NCI-H748 treated with DMSO at 0.1 percent for 48 hours (cell line): ENCODE results near the gene ZNF622.

ENCODE experiments used
- DNase-seq: peaks from one replicate; lab custom pipeline; 2025; lab: John Stamatoyannopoulos, UW

ZNF622 gene

GRCh38 chr5:16430349-16431089, 35.1 kb downstream of the ZNF622 start:
- no peak for DNase-seq

DNA sequence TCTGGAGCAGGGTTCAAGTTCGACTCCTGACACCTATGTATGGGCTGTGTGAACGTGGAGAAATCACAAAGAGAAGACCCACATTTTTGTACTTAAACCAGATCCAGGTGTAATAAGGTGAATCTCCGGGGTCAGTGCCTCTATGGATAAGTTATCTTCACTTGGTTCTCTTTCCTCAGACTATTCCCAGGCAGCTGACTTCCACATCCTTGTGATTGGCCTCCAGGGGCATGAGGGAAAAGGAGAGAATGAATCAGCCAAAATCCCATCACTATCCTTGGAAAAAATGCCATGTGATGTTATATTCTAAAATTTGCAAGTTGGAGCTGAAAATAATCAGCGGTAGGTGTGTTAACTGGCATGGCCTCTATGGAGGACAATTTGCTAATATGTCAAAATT, 37.2 kb downstream of the ZNF622 start:
- DNase-seq: no peak

DNA sequence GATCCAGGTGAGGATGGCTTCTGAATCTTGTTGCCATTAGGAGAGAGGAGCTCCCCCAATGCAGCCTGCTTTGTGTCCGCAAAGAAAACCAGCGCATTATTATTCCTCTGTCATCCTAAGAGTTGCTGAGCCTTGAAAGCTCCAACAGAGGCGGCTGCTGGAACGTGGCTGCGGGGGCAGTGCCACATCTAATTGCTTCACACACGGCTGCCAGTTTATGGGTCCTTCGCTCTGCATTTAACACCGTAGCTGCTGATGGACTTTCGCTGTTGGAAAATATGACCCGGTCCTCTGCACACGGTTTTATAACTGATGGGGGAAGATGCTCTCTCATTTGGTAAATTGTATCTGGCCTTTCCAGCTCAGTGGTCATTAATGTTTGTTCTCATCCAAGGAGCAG, 38.0 kb downstream of the ZNF622 start:
- peak; percentile 41 for DNase-seq

DNA sequence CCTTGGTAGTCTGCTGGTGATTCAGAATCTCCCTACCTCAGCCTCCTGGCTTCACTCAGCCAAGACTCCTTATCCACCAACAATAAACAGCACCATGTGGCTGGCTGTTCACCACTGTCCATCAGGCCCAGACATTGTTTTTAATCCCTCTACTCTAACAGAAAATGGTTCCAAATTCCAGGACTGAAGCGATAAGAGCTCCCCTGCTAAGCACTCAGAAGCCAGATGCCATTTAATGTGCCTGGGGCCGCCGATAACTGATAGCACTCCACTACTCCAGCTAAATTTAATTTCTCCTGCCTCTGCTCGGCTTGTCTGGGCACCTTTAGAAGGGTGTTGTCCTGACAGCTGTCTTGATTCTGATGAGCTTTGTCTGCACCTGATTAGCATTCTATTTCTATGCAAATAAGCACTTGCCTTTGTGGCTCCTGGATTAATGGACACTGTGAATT, 47.1 kb downstream of the ZNF622 start:
- DNase-seq: no peak

DNA sequence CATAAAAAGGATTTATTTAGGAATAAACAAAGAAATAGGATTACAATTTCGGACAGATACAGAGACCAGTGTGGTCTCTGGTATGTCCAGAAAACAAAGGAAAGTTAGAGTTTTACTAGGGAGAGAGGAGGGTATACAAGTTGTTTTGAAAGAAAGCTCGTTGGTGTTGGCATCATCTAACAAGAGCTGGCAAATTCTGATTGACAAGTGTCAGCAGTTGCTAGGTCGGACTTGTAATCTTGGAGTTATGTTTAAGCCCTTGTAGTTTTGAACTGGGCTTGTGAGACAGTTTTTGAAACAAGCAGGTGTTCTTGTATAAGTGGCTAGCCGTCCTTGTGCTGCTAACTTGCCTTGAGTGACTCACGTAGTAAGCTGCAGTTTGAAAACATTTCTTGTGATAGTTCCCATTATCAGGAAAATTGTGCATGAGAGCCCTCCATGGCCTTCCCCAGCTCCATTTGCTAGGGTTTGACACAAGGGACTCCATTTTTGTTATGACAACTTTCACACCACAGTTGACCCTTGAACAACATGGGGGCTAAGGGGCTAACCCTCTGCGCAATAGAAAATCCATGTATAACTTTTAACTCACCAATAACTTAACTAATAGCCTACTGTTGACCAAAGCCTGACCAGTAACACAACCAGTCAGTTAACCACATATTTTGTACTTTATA, 48.1 kb downstream of the ZNF622 start:
- no peak for DNase-seq

DNA sequence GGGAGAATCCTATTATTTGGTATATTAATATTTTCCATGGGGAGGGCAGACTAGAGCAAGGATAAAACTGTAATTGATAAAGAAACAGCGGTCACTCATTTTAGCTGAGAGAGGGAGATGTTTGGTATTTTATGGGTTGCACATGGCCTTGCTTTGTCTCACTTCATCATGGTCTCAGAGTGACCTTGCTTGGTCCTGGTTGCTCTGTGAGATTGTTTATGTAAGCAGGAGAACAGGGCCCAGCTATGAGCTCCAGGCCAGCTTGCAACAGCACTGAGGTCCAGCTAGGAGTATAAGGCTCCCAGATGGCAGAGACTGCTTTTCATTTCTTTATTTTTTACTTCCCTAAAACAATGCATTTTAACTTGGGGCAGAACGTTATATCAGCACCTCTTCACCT, 50.7 kb downstream of the ZNF622 start:
- DNase-seq: no peak

GRCh38 chr5:16413166-16413860, 52.3 kb downstream of the ZNF622 start:
- DNase-seq: no peak

DNA sequence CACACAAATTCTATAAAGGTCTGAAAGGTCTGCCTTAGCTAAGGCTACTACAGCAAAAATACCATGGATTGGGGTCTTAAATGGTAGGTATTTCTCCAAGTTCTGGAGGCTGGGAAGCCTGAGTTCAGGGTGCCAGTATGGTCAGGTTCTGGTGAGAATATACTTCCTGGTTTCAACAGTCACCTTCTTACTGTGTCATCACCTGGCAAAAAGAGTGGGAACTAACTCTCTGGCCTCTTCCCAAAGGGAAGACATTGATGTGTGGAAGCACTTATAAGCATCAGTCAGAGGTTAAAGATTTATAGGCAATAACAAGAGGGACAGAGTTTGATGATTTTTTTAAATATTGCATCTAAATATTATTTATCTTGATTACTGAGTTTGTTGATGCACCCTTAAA, 53.0 kb downstream of the ZNF622 start:
- DNase-seq: no peak

DNA sequence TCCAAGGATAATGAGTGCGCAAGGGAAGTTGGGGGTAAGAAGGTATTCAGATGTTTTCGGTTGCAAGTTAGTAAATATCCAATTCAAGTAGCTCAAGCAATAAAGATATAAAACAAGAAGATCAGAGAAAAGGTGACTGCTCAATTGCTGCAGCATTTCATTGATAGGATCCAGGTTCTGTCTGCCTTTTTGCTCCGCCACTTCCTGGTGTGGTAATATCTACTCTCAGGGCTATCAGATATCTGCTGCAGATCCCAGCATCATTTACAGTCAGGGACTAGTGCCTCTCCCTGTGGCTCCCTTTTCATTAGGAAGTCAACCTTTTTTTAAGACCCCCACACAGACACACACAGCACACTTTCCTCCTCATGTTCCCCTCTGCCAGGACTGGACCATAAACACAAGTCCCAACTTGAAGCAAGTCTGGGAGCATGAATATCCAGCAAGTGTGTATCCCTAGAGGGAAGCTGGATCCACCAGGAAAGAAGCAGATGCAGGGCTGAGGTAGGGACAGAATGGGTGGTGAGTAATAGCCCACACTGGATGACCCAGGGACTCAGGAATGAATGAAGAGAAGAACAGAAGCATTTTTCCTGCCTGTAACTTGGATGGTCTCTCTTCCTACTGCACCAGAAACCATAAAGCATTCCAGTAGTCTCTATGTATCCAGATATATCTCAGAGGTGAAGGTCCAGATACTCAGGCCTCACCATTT, 53.7 kb downstream of the ZNF622 start:
- no peak for DNase-seq

DNA sequence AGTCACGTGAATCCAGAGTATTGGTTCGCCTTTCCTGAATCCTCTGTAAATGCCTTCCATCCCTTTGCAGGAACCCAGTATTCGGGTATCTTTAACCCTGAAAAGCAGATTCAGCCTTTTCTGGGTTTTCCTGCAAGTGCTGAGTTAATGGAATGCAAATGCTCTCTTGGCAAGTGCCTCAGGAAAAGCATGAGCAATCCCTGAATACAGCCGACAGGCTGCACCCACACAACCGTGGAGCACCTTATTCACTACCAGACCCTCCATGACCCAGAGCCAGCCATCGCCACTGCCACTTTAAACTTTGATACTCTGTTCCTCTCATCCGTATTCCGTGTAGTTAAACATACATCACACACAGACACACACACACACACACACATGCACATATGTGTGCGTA, 54.4 kb downstream of the ZNF622 start:
- no peak for DNase-seq

DNA sequence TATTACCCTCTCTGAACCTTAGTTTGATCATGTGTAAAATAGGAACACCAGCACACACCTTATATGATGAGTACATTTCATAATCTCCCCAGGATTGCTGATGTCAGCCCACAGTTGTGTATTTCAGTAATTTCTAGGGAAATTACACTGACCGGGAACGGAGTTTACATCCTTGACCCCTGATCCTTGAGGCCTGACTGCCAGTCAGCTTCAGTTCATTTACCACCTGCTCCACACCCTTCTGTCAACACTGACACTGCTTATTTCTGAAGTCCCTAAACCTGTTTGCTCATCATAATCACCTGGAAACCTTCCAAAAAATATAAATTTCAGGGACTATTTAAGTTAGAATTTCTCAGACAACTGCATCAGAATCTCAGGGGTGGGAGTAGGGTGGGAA, 55.3 kb downstream of the ZNF622 start:
- peak; percentile 99 for DNase-seq

- peak; percentile 72 for DNase-seq
Observed at GRCh38 chr5:16406630-16407029, 59.0 kb downstream of the ZNF622 start.

GRCh38 chr5:16406023-16406422, 59.6 kb downstream of the ZNF622 start:
- DNase-seq: no peak
